ENCODE measurements around the gene AVPI1.

GRCh38 chr10:97632949-97633884 lies 53.8 kb downstream of the AVPI1 start, which contains the start of gene MORN4:
- TF ChIP-seq EZH2 (IDR thresholded peaks at IDR 0.05; ENCODE audit: insufficient read depth, low read length) (no peak), CTCF (IDR thresholded peaks at IDR 0.05; ENCODE audit: insufficient read depth, low read depth, low read length) (no peak)

All from astrocyte (in vitro differentiated cells and primary cell).